LNCaP clone FGC (cell line): Measurements from ENCODE around the gene LMF2.

Experiments used
- DNase-seq: peaks from one replicate; pipeline ENCODE4 v3.0.0-alpha.2; 2011; ENCODE audit warnings: low read depth
- H3K4me3 ChIP-seq: 2 replicates; pipeline ENCODE4 v1.5.1; 2011; ENCODE audit warnings: mild to moderate bottlenecking, low read depth, low read length, control low read depth
- CTCF ChIP-seq: IDR thresholded peaks from 2 replicates; pipeline ENCODE4 v1.5.1; 2012; ENCODE audit warnings: mild to moderate bottlenecking; ENCODE audit not compliant: control insufficient read depth, insufficient read depth; ENCODE audit errors: extremely low read depth

LMF2 gene

GRCh38 chr22:50498322-50498890, 9.1 kb downstream of the LMF2 start:
- peak; percentile 59 for TF ChIP-seq CTCF
- H3K4me3 ChIP-seq = no peak overlapping the region
- no peak for DNase-seq

- no peak overlapping the region for H3K4me3 ChIP-seq
- no peak for TF ChIP-seq CTCF
- no peak for DNase-seq
Measured at GRCh38 chr22:50497093-50497492, 10.4 kb downstream of the LMF2 start.

GRCh38 chr22:50490531-50491308, 16.8 kb downstream of the LMF2 start:
- no peak overlapping the region for H3K4me3 ChIP-seq
- no peak for TF ChIP-seq CTCF
- no peak for DNase-seq

- H3K4me3 ChIP-seq = no peak overlapping the region
- TF ChIP-seq CTCF = no peak
- DNase-seq = no peak
Measured at GRCh38 chr22:50489363-50490243, 17.9 kb downstream of the LMF2 start.

- no peak for DNase-seq
- TF ChIP-seq CTCF = no peak
- H3K4me3 ChIP-seq = no peak overlapping the region
Measured at GRCh38 chr22:50488886-50489285, 18.6 kb downstream of the LMF2 start.

GRCh38 chr22:50488006-50488677, 19.4 kb downstream of the LMF2 start:
- DNase-seq = no peak
- TF ChIP-seq CTCF = no peak

More at GRCh38 chr22:50488006-50488677, 19.4 kb downstream of the LMF2 start:
- no peak overlapping the region for H3K4me3 ChIP-seq
